Caki2 (cell line): ENCODE data around the gene KCTD1. TPM values are rescaled to one million over a fixed set of nuclear protein-coding genes. Genes with fewer than 3 reads are reported as not detected.
A peak's percentile ranks its signal among the peaks of the same experiment; 100 is the strongest.

Source experiments
- DNase-seq: peaks from one replicate; pipeline ENCODE4 v3.0.0-alpha.2; 2015; ENCODE audit warnings: low read depth
- in situ Hi-C: cut with HindIII; loops from 2 replicates; pipeline ENCODE4 v1.10.0; 2016; ENCODE audit warnings: low sequenced_read_pairs, low pct_unique_long_range_greater_than_20kb, mixed read lengths
- total RNA-seq: library from RNA; depleted of rRNA; stranded (reverse); fragments of >200 nt; shearing (Covaris generic); gene quantifications from 2 replicates; pipeline ENCODE4 v1.2.3, GENCODE V29; 2014; ENCODE audit warnings: low replicate concordance

KCTD1 gene
- total RNA-seq, 1 experiment from 2014 or later = 38.0 TPM

DNA sequence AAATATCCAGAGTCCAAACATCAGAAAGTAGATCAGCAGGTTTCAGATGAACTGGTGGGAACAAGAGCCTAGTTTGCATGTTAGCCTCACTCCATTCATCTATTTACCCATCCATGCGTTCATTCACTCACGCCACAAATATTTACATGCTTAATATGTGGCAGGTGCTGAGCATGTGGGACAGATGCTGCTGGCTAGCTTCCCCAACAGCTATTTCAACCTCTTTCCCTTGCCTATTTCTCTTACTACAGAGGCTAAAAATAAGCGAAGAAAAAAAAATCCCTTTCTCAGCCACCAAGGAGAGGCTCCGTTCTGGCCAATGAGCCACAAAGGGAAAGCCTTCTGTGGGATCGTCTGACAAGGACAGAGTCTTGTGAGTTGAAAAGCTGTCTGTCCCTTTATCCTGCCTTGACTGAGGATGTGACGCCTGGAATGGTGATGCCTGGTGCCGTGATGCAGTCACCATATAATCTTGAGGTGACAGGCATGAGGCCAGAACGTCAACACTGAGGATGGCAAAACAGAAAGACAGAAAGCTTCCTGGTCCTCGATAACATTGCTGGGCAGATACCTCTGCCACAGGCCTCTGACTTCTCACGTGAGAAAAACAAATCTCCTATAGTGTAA, 78.2 kb downstream of the KCTD1 start:
- DNase-seq = no peak

DNA sequence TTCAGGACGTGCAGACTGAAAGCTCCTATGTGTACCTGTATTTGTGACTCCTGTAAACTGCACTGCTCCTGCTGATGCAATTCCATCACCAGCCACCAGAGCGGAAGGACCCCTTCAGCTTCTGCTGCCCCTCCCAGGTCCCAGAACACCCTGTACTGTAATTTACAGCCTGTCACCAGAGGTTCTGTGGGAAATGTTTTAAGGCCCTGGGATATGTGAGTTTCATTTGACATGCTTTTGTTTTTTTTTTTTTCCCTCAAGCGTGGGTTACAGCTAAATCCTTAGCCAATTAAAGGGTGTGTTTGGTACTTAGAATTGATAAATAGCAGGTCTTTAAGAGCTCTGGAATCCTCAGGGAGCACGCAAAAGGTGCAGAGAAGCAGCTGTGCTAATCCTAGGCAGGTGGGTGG, 79.4 kb downstream of the KCTD1 start:
- in situ Hi-C loops = no loop called here
- DNase-seq = peak; percentile 28

More for the DNA sequence above, 78.2 kb downstream of the KCTD1 start:
- in situ Hi-C loops = no loop called here

DNA sequence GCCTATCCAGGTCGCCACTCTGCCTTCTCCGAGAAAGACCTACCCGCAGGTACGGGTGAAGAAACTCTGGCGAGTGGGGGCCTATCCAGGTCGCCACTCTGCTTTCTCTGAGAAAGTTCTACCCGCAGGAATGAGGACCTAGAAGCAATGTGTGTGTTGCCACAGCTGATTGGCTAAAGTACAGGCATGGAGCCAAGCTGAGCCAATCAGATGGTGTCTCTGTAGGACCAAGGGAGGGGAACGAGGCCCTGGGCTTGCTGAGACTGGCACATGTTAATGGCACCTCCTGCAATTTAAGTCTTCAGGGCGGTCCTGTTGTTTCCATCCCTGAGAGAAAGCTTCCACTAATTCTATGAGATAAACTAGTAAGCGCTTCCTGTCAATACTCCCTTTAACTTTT, 82.3 kb downstream of the KCTD1 start:
- no peak for DNase-seq
- in situ Hi-C loops = no loop called here

DNA sequence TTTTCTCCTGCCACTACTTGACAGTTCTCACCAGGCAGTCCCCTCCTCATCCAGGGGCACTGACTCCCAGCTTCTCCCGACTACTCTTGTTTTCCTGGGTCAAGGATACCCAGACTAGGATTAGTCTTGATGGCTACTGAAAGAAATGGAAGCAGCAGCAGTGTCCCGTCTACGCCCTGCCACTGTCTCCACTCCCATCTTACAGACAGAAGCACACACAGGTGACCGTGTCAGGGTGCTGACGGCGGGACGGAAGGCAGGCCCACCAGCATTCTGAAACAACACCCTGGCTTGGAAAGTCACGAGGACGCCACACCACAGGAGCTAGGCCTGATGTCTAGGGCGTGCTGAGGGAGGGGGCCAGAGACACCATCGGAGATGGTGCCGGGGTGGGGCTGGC, 82.9 kb downstream of the KCTD1 start:
- in situ Hi-C loops = no loop called here
- DNase-seq = no peak

DNA sequence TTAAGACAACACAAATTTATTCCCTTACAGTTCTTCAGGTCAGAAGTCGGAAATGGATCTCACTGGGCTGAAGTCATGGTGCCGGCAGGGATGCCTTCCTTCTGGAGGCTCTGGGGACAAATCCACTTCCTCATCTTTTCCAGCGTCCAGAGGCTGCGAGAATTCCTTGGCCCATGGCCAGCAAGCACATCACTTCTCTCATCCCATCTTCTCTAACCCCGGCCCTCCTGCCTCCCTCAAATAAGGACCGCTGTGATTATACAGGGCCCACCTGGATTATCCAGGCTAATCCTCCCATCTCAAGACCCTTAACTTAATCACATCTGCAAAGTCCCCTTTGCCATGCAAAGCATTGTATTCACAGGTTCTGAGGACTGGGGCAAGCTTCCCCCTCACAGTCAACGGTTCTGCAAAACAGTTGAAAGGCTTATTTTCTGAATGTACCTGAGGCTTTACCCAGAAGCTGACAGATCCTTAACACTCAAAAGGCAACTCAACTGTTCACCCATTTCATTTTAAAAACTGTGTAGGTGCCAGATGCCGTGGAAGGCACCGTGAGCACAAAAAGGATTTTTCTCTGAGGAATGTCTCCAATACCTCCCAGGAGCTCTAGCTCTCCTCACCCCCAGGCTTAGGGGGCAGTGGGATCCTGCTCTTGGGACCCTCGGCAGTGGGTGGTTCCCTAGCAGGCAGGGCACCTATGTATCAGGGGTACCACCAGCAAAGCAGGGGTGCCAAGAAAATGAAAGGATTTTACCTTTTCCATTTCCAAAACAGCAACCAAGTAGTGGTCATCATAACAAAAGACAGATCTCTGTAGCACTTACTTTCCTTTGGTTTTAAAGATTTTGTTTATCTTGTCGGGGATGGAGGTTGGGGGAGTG, 84.0 kb downstream of the KCTD1 start:
- in situ Hi-C loops = no loop called here

DNA sequence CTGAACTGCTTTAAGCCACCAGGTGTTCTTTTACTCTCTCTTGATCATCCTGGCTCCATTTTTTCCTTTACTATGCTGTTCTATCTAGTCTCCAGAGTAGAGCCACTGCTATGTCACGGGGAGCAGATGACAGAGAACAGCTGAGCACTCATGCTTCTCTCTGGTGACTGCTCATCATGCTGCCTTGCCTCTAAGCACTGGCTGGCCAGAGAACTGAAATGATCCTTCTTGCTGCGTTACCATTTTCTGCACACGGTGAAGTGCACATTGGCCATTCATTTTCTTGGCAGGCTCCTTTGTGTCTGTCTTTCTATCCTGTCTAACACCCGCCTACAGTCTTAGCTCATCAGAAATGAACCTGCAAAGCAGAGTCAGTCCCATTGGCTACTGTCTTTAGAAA, 86.0 kb downstream of the KCTD1 start:
- no peak for DNase-seq
- in situ Hi-C loops = no loop called here

More for the DNA sequence above, 84.0 kb downstream of the KCTD1 start:
- no peak for DNase-seq

DNA sequence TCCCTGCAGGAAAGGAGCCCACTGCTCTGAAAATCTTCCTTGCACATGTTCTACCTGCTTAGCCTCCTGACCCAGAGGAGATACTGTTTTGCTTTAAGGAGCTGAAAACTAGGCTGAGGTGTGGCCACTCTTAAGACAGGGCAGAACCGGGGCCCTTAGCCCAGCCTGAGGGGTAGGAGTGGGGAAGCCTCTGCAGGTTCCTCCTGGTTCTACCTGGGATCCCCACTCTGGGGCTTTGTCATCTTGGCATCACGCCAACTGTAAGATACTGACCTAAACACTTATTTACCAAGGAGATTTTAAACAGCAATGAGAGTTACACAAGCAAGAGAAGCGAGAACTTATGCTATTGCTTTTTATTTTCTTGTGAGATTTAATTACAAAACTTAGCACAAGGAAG, 86.9 kb downstream of the KCTD1 start:
- in situ Hi-C loops = no loop called here
- DNase-seq = no peak

DNA sequence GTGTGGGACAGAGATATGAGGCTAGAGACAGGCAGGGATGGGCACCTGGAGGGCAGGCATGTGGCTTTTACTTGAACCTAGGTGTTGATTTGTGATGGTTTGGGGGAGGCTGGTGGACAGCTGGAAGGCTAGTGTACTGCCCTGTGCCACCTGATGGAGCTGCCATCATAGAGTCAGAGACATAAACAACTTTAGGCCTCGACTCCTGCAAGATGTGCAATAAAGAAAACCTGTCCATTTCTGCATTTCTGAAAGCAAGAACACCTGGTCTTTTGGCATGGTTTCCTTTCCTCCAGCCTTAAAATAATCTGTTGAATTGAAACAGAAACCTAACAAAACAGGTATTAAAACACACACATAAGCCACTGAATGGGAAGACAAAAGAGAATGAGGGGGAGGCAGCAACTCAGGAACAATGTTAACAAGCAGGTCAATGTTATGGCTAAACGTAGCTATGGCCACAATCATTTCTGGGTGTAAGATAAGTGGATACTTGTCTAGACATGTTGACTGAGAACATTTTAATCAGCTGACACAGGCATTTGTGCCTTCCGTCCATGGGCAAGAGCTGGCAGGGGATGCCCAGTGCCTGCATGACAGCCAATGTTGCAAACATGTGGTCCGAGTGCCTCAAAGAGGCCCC, 87.8 kb downstream of the KCTD1 start:
- DNase-seq = peak; percentile 7
- in situ Hi-C loops = no loop called here

DNA sequence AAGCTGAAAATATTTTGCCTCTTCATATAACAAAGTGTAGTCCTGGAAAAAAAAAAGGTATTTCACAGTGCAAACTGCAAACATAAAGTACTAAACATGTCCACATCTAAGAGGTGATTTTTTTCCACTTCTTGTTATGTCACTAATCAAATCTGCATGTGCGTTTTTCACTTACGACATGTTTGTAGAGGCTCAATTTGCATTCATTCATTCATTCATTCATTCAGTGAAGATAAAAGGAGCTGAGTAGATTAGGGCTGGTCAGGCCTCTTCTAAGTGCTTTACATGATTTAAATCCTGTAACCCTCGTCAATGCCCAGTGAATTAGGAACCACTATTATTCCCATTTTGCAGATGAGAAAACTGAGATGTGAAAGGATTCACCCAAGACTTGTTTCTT, 88.5 kb downstream of the KCTD1 start:
- in situ Hi-C loops = no loop called here

DNA sequence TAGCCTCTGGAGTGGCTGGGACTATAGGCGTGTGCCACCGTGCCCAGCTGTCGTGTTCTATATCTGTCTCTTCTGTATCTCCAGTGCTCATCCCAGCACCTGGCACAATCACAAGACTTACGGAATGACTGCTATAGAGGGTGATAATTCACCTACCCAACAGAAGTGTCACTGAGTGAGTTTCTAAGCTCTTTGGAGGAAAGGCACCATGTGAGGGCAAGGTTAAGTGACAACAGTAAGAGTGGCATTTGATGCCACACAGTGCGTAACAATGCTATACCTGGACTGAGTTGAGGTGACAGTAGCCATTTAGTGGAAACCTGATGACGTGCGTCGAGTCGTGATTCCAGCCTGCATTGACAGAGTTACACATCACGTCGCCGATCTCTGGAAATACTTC, 89.0 kb downstream of the KCTD1 start:
- no peak for DNase-seq
- in situ Hi-C loops = no loop called here

More for the DNA sequence above, 88.5 kb downstream of the KCTD1 start:
- DNase-seq = no peak

DNA sequence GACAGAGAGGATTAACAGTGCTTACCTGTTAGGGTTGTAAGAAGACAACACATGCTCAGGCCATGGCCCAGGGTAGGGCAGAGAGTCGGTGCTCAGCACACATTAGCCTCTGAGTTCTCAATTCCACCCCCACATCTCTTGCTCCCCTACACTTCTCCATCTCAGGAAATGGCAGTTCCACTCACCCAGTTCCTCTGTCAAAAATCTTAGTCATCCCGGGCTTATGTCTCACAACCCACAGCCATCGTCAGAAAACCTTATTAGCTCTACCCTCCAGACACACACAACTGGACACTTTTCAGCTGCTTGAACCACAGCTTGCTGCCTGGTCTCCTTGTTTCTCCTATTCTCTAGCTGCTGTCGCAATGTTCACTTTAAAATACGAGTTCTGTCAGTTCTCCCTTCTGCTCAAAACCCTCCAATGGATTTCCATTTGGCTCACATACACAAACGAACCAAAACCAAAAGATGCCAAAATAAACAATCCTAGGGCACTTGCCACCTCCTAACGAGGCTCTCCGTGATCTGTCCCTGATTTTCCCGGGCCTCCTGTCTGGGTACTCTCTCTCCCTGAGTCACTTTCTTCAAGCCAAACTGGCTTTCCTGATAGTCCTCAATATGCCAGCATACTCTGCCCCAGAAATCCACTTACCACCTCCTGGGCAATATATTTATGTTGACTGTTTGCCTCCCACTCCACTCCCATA, 89.7 kb downstream of the KCTD1 start:
- in situ Hi-C loops = no loop called here
- no peak for DNase-seq

DNA sequence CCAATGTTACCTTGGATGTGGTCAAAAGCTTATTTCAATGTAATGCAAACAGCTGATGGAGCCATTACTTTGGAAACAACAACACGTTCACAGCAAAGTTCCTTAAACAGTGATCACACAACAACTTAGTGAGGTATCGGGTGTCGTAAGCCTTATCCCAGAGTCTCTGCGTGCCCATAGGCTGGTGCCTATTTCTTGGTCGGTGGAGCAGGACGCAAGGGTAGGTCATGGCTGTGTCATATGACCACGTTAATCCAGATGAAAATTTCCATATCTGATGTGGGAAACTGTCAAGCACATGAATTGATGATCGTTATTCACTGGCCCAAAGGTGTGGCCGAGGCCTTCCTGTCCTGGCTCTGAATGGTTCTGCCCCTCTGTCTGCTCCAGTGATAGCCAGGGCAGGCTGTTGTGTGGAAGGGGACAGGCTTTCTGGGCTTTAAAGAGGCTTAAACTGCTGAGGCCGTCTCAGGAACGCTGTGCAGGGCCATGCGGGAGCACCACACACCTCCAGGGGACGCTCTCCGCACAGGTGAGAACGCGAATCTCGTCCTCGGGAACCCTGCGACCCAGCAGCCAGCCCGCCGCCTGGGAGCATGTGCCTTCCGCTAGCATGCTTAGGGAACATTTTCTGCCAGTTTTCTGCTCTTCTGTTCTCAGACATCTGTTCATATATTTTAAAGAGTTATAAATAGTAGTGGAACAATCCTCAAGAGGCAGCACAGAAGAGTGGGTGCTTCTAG, 90.6 kb downstream of the KCTD1 start:
- in situ Hi-C loops = no loop called here
- DNase-seq = no peak

DNA sequence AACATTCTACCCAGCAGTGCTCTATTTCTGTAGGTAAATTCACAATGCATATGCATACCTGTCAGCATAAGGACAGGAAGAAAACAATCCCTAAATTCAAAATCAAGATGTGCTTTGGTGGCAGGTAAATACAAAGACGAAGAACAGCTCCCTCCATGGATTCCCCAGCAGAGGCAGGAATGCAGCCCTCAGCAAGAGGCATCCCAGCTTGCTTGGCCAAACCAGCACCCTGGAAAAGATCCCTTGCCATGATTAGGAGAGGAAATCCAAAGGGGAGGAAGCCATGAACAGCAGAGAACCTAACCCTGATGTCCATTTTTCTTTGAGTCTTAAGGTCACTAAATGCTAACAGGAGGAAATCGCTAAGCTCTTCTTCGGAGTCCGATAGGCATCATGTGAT, 91.2 kb downstream of the KCTD1 start:
- in situ Hi-C loops = no loop called here
- DNase-seq = no peak

DNA sequence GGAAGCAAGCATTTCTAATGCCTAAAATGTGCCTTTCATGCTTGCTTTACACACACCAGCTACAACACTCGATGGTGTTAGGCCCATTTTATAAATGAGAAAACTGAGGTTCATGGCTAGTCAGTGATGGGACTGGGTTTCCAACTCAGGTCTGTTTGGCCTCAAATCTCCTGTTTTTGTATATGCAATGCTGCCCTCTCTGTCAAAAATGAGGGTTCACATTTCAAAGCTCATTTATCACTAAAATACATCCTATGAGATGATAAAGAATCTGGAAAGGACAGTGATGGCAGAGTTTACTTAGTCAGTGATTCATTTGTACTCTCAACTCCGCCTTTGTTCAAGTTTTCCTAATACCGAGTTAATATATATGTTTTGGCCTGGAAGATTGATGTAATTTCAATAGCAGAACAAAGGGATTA, 92.3 kb downstream of the KCTD1 start:
- no peak for DNase-seq
- in situ Hi-C loops = no loop called here

DNA sequence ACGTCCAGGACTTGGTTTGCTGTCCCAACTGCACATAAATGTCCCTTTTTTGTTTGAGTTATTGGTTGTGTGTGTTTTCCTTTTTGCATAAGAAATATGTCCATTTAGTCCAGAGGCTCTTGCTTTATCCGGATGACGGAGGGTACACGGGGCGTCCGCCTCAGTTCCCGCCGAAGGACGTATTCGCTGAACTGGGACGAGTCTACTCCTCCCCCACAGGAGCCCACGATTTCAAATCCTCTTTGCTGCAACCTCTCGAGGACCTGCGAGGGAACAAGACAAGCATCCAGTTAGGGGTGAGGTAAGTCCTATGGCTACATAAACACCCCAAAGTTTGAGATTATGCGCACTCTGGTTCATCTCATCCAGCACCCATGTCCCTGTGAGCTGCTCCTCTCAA, 92.7 kb downstream of the KCTD1 start:
- in situ Hi-C loops = no loop called here
- no peak for DNase-seq

DNA sequence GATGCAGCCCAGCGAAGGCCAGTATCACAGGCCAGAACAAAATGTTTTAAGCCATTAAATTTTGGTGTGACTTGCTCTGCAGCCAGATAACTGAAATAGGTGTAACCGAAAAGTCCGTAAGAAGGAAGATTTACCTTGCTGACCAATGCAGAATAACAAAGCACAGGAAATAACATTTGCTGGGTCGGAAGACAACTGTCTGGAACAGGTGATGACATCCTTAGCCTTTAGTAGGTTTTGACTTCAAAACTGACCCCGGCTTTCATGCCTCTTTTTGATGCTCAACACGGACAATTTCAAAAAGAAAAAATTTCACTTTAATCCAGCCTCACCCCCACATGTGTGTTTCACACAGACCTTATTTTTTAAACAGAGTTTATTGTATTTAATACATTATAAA, 93.7 kb downstream of the KCTD1 start:
- DNase-seq = no peak
- in situ Hi-C loops = no loop called here

DNA sequence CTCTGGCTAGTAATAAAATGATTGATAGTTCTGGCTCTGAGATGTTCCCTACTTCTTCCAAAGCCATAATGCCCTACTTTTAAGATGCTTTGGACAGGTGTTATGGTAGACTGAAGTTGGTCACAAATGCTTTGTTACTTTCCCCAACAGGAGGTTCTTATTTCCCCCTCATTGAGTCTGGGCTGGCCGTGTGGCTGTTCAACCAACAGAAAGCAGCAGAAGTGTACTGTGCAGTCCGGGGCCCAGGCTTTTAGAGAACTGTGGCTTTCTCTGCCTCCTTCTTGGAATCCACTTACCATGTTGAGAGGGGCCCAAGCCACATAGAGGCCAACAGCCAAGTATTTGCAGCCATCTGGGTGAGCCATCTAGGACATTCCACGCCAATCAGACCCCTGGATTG, 94.2 kb downstream of the KCTD1 start:
- in situ Hi-C loops = no loop called here
- DNase-seq = no peak

DNA sequence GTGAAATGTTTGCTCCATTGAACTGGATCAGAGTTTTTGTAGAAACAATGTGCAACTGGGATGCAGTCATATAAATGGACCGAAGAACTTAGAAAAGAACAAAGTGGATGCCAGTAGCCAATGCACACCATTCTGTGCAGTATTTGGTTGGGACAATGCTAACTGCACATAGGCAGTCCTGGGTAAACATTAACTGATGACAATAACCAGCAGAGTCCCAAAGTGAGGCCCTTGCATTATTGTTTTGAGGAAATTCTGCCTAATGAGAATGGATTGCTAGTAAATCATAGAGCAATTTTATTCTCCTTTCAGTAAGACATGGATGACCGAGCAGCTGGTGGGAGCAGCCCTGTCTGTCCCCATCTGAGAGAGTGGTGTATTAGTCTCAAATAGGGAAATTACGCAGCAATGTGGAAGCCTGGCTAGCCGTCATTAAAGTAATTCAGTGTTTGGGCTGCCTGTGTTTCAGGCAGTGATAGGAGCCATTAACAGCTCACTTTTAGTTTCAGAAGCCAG, 94.9 kb downstream of the KCTD1 start:
- in situ Hi-C loops = no loop called here
- peak; percentile 92 for DNase-seq
